SU-DHL-6 (cell line): ENCODE measurements around the gene GRB10.

Source experiments
- H2AFZ ChIP-seq: fragments of 200-600 bp; sonication (generic); 2 replicates; pipeline ENCODE4 v1.6.1; 2014; ENCODE audit warnings: low read depth, mild to moderate bottlenecking, moderate library complexity, mixed read lengths, antibody characterized with exemption, low read length; ENCODE audit not compliant: severe bottlenecking
- H3F3A ChIP-seq: fragments of 200-600 bp; shearing (Covaris generic); 2 replicates; pipeline ENCODE4 v1.6.0; 2016; ENCODE audit warnings: antibody characterized with exemption, mild to moderate bottlenecking; ENCODE audit not compliant: insufficient read depth
- H3K27ac ChIP-seq: fragments of 200-600 bp; sonication (generic); 2 replicates; pipeline ENCODE4 v1.5.1; 2016; ENCODE audit warnings: low read depth, mild to moderate bottlenecking, low read length, moderate library complexity, mixed read lengths
- H3K27me3 ChIP-seq: fragments of 200-600 bp; sonication (generic), shearing (Covaris generic); 2 replicates; pipeline ENCODE4 v1.6.0; 2014; ENCODE audit warnings: mild to moderate bottlenecking, low read length
- H3K36me3 ChIP-seq: fragments of 200-600 bp; sonication (generic); 2 replicates; pipeline ENCODE4 v1.6.1; 2014; ENCODE audit warnings: mild to moderate bottlenecking, low read length, mixed read lengths
- H3K4me2 ChIP-seq: fragments of 300-600, 200-600 bp; shearing (Covaris generic), sonication (generic); 2 replicates; pipeline ENCODE4 v1.6.0; 2014; ENCODE audit warnings: low read length, low read depth, mild to moderate bottlenecking; ENCODE audit not compliant: poor library complexity, severe bottlenecking
- H3K4me3 ChIP-seq: fragments of 200-600 bp; sonication (generic); 2 replicates; pipeline ENCODE4 v1.5.1; 2014; ENCODE audit warnings: antibody characterized with exemption, low read length, mild to moderate bottlenecking, mixed read lengths; ENCODE audit not compliant: insufficient read depth, poor library complexity, severe bottlenecking
- H3K79me2 ChIP-seq: fragments of 200-600 bp; sonication (generic); 2 replicates; pipeline ENCODE4 v1.6.1; 2014; ENCODE audit warnings: mild to moderate bottlenecking, low read length, moderate library complexity; ENCODE audit not compliant: insufficient read depth
- H3K9ac ChIP-seq: fragments of 200-600 bp; sonication (generic); 2 replicates; pipeline ENCODE4 v1.7.0; 2014; ENCODE audit warnings: mild to moderate bottlenecking, low read length
- H3K9me2 ChIP-seq: fragments of 200-600 bp; sonication (generic); replicated peaks from 2 replicates; pipeline ENCODE4 v1.6.1; 2014; ENCODE audit warnings: low read length; ENCODE audit not compliant: insufficient read depth
- H3K9me3 ChIP-seq: fragments of 200-600 bp; sonication (generic); 2 replicates; pipeline ENCODE4 v1.6.1; 2014; ENCODE audit warnings: low read length, mixed read lengths; ENCODE audit not compliant: insufficient read depth
- H4K20me1 ChIP-seq: fragments of 200-600 bp; sonication (generic); 2 replicates; pipeline ENCODE4 v1.6.1; 2014; ENCODE audit warnings: low read depth, mild to moderate bottlenecking, antibody characterized with exemption, low read length, moderate library complexity, mixed read lengths
- EZH2phosphoT487 ChIP-seq: fragments of 200-600 bp; sonication (generic), shearing (Covaris generic); conservative IDR thresholded peaks from 2 replicates; pipeline ENCODE4 v1.6.1; 2018; ENCODE audit warnings: mild to moderate bottlenecking, antibody characterized with exemption, low read length, moderate library complexity, mixed read lengths
- TF ChIP-seq, protein P1 (sequence below): fragments of 200-600 bp; sonication (generic); IDR thresholded peaks from one replicate; pipeline ENCODE4 v1.5.1; 2017; ENCODE audit warnings: antibody characterized with exemption, mild to moderate bottlenecking, low read length, moderate library complexity; ENCODE audit not compliant: insufficient read depth, poor library complexity, severe bottlenecking

GRB10 gene

DNA sequence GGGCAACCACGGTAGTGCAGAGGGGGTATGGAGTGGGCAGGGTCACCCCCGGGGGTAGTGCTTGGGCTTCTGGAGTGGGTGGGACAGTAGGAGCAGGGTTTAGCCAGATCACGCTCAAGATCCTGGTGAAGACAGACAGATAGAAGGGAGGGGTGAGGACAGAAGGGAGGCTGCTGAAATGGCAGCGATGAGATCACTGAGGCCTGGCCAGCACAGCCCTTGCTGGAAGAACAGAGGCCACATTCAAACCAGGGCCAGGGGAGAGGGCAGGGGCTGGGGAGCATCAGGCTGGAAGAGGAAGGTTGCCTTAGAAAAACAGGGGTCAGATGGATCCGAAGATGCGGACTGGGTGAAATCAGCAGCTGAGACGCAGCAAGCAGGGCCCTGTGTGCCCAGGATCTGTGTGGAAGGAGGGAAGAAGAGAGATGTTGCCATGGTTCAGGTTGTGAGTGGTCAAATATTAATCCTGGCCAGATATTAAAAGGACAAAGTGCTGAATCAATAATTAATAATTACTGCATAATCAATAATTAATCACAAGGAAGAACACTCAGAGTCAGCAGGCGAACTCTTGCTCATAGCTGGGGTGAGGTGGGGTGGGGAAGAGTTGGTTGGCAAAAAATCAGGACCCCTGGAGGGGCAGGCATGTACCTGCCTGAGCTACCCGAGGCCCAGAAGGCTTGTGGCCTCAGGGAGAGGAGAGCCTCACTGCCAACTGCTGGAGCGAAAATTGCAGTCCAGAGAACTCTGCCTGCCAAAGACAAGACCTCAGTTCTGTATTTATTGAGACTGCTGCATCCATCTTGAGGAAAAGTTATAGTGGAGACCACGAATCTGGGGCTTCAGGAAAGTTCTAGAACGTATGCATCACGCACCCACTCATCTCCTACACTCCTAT is 105.7 kb downstream of the GRB10 start:
- Histone ChIP-seq H2AFZ (no peak overlapping the region), H3K36me3 (no peaks in the 10 kb centered on the region), H3K9me3 (no peaks in the 10 kb centered on the region), H3K27me3 (no peaks in the 10 kb centered on the region), H3K4me2 (no peak overlapping the region), H4K20me1 (no peaks in the 10 kb centered on the region), H3K4me3 (no peak overlapping the region), H3K9me2 (no peaks in the 10 kb centered on the region), H3K9ac (no peak overlapping the region), H3K27ac (no peak overlapping the region), H3F3A (no peaks in the 10 kb centered on the region), H3K79me2 (no peaks in the 10 kb centered on the region)
- TF ChIP-seq, protein P1, sequence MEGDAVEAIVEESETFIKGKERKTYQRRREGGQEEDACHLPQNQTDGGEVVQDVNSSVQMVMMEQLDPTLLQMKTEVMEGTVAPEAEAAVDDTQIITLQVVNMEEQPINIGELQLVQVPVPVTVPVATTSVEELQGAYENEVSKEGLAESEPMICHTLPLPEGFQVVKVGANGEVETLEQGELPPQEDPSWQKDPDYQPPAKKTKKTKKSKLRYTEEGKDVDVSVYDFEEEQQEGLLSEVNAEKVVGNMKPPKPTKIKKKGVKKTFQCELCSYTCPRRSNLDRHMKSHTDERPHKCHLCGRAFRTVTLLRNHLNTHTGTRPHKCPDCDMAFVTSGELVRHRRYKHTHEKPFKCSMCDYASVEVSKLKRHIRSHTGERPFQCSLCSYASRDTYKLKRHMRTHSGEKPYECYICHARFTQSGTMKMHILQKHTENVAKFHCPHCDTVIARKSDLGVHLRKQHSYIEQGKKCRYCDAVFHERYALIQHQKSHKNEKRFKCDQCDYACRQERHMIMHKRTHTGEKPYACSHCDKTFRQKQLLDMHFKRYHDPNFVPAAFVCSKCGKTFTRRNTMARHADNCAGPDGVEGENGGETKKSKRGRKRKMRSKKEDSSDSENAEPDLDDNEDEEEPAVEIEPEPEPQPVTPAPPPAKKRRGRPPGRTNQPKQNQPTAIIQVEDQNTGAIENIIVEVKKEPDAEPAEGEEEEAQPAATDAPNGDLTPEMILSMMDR = no peak
- no peak for TF ChIP-seq EZH2phosphoT487

DNA sequence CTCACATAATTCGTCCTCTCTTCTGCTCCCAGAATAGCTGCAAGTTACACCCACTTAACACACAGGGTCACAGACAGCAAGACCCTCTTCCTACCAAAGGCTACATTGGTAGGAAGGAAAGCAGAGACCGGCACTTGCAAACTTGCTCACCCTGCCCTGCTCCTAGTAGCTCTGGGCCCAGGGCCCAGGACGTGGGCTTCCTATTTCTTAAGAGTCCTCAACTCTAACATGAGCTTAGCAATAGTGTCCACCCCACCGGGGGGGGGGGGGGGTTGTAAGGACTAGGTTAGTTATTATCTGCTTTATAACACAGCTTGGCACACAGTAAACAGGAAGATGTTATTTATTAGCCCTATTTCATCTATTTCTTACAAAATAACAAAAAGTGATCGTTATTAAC is 106.6 kb downstream of the GRB10 start:
- Histone ChIP-seq H3K9me2 (no peaks in the 10 kb centered on the region), H3K27me3 (no peaks in the 10 kb centered on the region), H3K27ac (no peak overlapping the region), H4K20me1 (no peaks in the 10 kb centered on the region), H3K9me3 (no peaks in the 10 kb centered on the region), H3K36me3 (no peaks in the 10 kb centered on the region), H2AFZ (no peak overlapping the region), H3F3A (no peaks in the 10 kb centered on the region), H3K4me3 (no peak overlapping the region), H3K9ac (no peak overlapping the region), H3K79me2 (no peaks in the 10 kb centered on the region), H3K4me2 (no peak overlapping the region)
- no peak for TF ChIP-seq EZH2phosphoT487

DNA sequence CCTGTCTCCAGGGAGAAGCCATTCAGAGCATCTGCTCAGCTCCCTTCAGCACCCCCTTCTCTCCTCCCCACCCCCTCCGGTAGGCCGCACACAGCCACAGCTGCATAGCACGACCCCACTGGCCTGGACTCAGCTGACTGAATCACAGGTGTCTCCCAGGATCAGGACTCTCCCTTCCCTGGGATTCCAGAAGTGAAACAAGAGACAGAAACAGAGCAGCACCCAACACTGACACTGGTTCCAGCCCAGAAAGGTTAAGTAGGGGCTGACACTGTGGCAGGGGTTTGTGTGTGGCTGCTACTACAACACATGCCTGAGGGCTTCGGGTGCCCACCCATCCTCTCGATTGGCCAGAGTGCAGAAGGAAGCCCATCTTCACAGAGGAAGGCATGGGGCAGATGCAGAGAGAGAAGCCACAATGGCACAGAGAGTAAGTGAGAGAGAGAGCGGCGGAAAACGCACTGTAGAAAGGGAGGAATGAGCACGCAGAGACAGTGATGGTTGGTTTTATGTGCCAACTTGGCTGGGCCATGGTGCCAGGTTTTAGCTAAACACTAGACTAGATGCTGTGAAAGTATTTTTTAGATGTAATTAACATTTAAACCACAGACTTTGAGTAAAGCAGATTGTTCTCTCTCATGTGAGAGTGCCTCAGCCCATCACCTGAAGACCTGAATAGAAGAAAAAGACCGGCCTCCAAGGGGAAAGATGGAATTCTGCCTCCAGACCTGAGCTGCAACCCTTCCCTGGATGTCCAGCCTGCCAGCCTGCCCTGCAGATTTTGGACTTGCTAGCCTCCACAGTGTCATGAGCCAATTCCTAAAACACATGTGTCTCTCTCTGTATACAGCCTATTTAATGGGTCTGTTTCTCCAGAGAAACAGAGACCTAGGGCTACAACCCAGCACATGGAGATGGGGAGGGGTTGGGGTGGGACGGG is 107.5 kb downstream of the GRB10 start:
- Histone ChIP-seq H4K20me1 (no peaks in the 10 kb centered on the region), H3K9me3 (no peaks in the 10 kb centered on the region), H2AFZ (no peak overlapping the region), H3K27ac (no peak overlapping the region), H3K4me2 (no peak overlapping the region), H3K36me3 (no peaks in the 10 kb centered on the region), H3F3A (no peaks in the 10 kb centered on the region), H3K9ac (no peak overlapping the region), H3K27me3 (no peaks in the 10 kb centered on the region), H3K4me3 (no peak overlapping the region), H3K9me2 (no peaks in the 10 kb centered on the region), H3K79me2 (no peaks in the 10 kb centered on the region)
- TF ChIP-seq, protein P1 = no peak
- TF ChIP-seq EZH2phosphoT487 = no peak
